ENCODE measurements around the gene TRAPPC14. TPM values are rescaled to one million over a fixed set of nuclear protein-coding genes. Genes with fewer than 3 reads are reported as not detected.
"Not testable (repeated sequence)": the region's sequence is repeated elsewhere in the genome, so short reads cannot be mapped to it uniquely, and the experiment has no call there.

Gene TRAPPC14
- total RNA-seq = 10.4 and 23.1 TPM in 2 replicates

GRCh38 chr7:100158229-100159098 lies at the start of gene TRAPPC14:
Gene TRAPPC14, minus strand, starts transcription at chr7:100158723. Its CDS starts 224 bp downstream, at chr7:100158499.
- no peak for TF ChIP-seq CTCF (IDR thresholded peaks at IDR 0.05; ENCODE audit: insufficient read depth, low read length, poor library complexity, severe bottlenecking)
- Histone ChIP-seq H3K4me3 (ENCODE audit: low read depth, low read length) (peak within 1 kb of the TSS; percentile 81), H3K36me3 (ENCODE audit: control insufficient read depth, insufficient read depth, low read length) (peaks cover 1% of the 10 kb centered on the region), H3K27me3 (ENCODE audit: control insufficient read depth, insufficient read depth, low read length) (no peaks in the 10 kb centered on the region)
- DNase-seq (ENCODE audit: low read depth) = no peak

- Histone ChIP-seq H3K27me3 (ENCODE audit: control insufficient read depth, insufficient read depth, low read length) (peaks cover 28% of the 10 kb centered on the region), H3K36me3 (ENCODE audit: control insufficient read depth, insufficient read depth, low read length) (no peaks in the 10 kb centered on the region), H3K4me3 (ENCODE audit: low read depth, low read length) (no peak overlapping the region)
- no peak for TF ChIP-seq CTCF (IDR thresholded peaks at IDR 0.05; ENCODE audit: insufficient read depth, low read length, poor library complexity, severe bottlenecking)
- no peak for DNase-seq (ENCODE audit: low read depth)
Observed at GRCh38 chr7:100204454-100204853, 45.9 kb upstream of the TRAPPC14 start.

GRCh38 chr7:100200693-100201092 lies 42.2 kb upstream of the TRAPPC14 start:
- H3K27me3 ChIP-seq (ENCODE audit: control insufficient read depth, insufficient read depth, low read length) = peaks cover 22% of the 10 kb centered on the region
- no peak for TF ChIP-seq CTCF (IDR thresholded peaks at IDR 0.05; ENCODE audit: insufficient read depth, low read length, poor library complexity, severe bottlenecking)

GRCh38 chr7:100198266-100198665 lies 39.7 kb upstream of the TRAPPC14 start:
- Histone ChIP-seq H3K4me3 (ENCODE audit: low read depth, low read length) (no peak overlapping the region), H3K36me3 (ENCODE audit: control insufficient read depth, insufficient read depth, low read length) (no peaks in the 10 kb centered on the region), H3K27me3 (ENCODE audit: control insufficient read depth, insufficient read depth, low read length) (peaks cover 19% of the 10 kb centered on the region)
- DNase-seq (ENCODE audit: low read depth) = no peak
- no peak for TF ChIP-seq CTCF (IDR thresholded peaks at IDR 0.05; ENCODE audit: insufficient read depth, low read length, poor library complexity, severe bottlenecking)

More at GRCh38 chr7:100200693-100201092, 42.2 kb upstream of the TRAPPC14 start:
- H3K36me3 ChIP-seq (ENCODE audit: control insufficient read depth, insufficient read depth, low read length) = no peaks in the 10 kb centered on the region
- no peak for DNase-seq (ENCODE audit: low read depth)
- H3K4me3 ChIP-seq (ENCODE audit: low read depth, low read length) = no peak overlapping the region

GRCh38 chr7:100195901-100196322 lies 37.4 kb upstream of the TRAPPC14 start:
- DNase-seq (ENCODE audit: low read depth); H3K27me3 ChIP-seq (ENCODE audit: control insufficient read depth, insufficient read depth, low read length): not testable (repeated sequence)

GRCh38 chr7:100195222-100195621 lies 36.7 kb upstream of the TRAPPC14 start:
- H3K27me3 ChIP-seq (ENCODE audit: control insufficient read depth, insufficient read depth, low read length) = peaks cover 2% of the 10 kb centered on the region
- no peaks in the 10 kb centered on the region for H3K36me3 ChIP-seq (ENCODE audit: control insufficient read depth, insufficient read depth, low read length)
- no peak for TF ChIP-seq CTCF (IDR thresholded peaks at IDR 0.05; ENCODE audit: insufficient read depth, low read length, poor library complexity, severe bottlenecking)
- H3K4me3 ChIP-seq (ENCODE audit: low read depth, low read length) = no peak overlapping the region
- no peak for DNase-seq (ENCODE audit: low read depth)

More at GRCh38 chr7:100195901-100196322, 37.4 kb upstream of the TRAPPC14 start:
- H3K36me3 ChIP-seq (ENCODE audit: control insufficient read depth, insufficient read depth, low read length); H3K4me3 ChIP-seq (ENCODE audit: low read depth, low read length): not testable (repeated sequence)
